ENCODE data around the gene RABEP1. TPM values are rescaled to one million over a fixed set of nuclear protein-coding genes. Genes with fewer than 3 reads are reported as not detected.

RABEP1 gene
- total RNA-seq, 1 experiment from 2014 or later = 21.8 TPM

DNA sequence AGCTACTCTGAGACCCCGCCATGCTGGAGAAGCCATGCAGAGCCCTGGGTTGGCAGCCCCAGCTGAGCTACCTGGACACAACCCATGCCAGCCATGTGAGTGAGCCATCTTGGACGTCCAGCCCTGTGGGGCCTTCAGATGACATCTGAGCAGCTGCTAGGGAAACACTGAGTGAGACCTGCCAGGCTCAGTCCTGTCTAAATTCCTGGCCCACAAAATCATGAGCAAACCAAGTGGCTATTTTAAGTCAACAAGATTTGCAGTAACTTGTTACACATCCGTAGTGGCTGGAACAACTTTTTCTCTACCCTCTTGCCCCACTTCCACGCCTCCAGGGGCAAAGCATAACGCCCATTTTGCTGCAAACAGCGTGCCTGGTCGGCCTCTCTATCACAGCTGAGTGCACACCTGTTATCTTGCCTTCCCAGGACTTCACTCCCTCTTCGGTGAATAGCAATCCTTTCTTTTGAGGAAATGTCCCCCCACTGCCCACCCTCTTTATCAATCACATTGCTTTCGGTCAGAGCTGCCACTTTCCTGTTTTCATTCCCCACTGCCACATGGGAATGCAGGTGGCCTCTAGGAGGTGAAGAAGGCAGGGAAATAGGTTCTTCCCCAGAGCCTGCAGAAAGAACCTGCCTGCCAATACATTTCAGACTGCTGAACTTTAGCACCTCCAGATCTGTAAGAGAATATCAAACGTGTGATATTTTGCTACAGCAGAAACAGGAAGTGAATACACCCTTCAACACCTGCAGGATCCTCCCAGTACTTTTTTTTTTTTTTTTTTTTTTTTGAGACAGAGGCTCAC lies 40.0 kb upstream of the RABEP1 start:
- no peaks in the 10 kb centered on the region for H3K9me3 Mint-ChIP-seq (ENCODE audit: unreplicated experiment)
- TF ChIP-seq, protein P1, sequence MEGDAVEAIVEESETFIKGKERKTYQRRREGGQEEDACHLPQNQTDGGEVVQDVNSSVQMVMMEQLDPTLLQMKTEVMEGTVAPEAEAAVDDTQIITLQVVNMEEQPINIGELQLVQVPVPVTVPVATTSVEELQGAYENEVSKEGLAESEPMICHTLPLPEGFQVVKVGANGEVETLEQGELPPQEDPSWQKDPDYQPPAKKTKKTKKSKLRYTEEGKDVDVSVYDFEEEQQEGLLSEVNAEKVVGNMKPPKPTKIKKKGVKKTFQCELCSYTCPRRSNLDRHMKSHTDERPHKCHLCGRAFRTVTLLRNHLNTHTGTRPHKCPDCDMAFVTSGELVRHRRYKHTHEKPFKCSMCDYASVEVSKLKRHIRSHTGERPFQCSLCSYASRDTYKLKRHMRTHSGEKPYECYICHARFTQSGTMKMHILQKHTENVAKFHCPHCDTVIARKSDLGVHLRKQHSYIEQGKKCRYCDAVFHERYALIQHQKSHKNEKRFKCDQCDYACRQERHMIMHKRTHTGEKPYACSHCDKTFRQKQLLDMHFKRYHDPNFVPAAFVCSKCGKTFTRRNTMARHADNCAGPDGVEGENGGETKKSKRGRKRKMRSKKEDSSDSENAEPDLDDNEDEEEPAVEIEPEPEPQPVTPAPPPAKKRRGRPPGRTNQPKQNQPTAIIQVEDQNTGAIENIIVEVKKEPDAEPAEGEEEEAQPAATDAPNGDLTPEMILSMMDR (IDR thresholded peaks at IDR 0.05; ENCODE audit: insufficient read depth in 1 of 2, low read depth in 1 of 2, low read length in 1 of 2, severe bottlenecking in 1 of 2, unreplicated experiment in 1 of 2) = no peak
- ChIA-PET CTCF (no interaction called here), POLR2A (interaction anchor here (0.5 kb wide), 1 partner anchor 50 kb away, joined by 3 read pairs; no protein-coding TSS in a partner anchor)
- no peaks in the 10 kb centered on the region for H3K4me1 Mint-ChIP-seq (ENCODE audit: low read depth, unreplicated experiment)
- no peaks in the 10 kb centered on the region for H3K36me3 Mint-ChIP-seq (ENCODE audit: insufficient read depth, unreplicated experiment)
- DNase-seq = no peak
- Histone ChIP-seq H3K4me3 (ENCODE audit: low read depth, low read length) (no peak overlapping the region), H3K4me1 (no peaks in the 10 kb centered on the region), H3K27me3 (replicated peaks; ENCODE audit: control insufficient read depth, insufficient read depth, low read length) (no peaks in the 10 kb centered on the region), H3K36me3 (ENCODE audit: control insufficient read depth, insufficient read depth, low read length) (no peaks in the 10 kb centered on the region), H3K9me3 (no peaks in the 10 kb centered on the region)
- no peak overlapping the region for H3K27ac Mint-ChIP-seq (ENCODE audit: unreplicated experiment)
- no peak overlapping the region for H3K4me3 Mint-ChIP-seq (ENCODE audit: unreplicated experiment)
- intact Hi-C loops (cut with micrococcal nuclease; ENCODE audit: unreplicated experiment) = no loop called here
- no peaks in the 10 kb centered on the region for H3K27me3 Mint-ChIP-seq (ENCODE audit: insufficient read depth, unreplicated experiment)
- BruUV-seq (replicated peaks) = no TSS peak

GRCh38 chr17:5247621-5248020 lies 34.5 kb upstream of the RABEP1 start:
- ChIA-PET POLR2A (no interaction called here), CTCF (no interaction called here)
- H3K9me3 Mint-ChIP-seq (ENCODE audit: unreplicated experiment) = no peaks in the 10 kb centered on the region
- H3K4me3 Mint-ChIP-seq (ENCODE audit: unreplicated experiment) = no peak overlapping the region
- Histone ChIP-seq H3K4me1 (no peaks in the 10 kb centered on the region), H3K9me3 (no peaks in the 10 kb centered on the region), H3K27me3 (replicated peaks; ENCODE audit: control insufficient read depth, insufficient read depth, low read length) (no peaks in the 10 kb centered on the region), H3K36me3 (ENCODE audit: control insufficient read depth, insufficient read depth, low read length) (no peaks in the 10 kb centered on the region), H3K4me3 (ENCODE audit: low read depth, low read length) (no peak overlapping the region)
- no peaks in the 10 kb centered on the region for H3K36me3 Mint-ChIP-seq (ENCODE audit: insufficient read depth, unreplicated experiment)
- intact Hi-C loops (cut with micrococcal nuclease; ENCODE audit: unreplicated experiment) = no loop called here
- BruUV-seq (replicated peaks) = no TSS peak
- no peak overlapping the region for H3K27ac Mint-ChIP-seq (ENCODE audit: unreplicated experiment)
- H3K4me1 Mint-ChIP-seq (ENCODE audit: low read depth, unreplicated experiment) = no peaks in the 10 kb centered on the region
- DNase-seq = no peak
- H3K27me3 Mint-ChIP-seq (ENCODE audit: insufficient read depth, unreplicated experiment) = no peaks in the 10 kb centered on the region
- TF ChIP-seq, protein P1 (IDR thresholded peaks at IDR 0.05; ENCODE audit: insufficient read depth in 1 of 2, low read depth in 1 of 2, low read length in 1 of 2, severe bottlenecking in 1 of 2, unreplicated experiment in 1 of 2) = no peak

DNA sequence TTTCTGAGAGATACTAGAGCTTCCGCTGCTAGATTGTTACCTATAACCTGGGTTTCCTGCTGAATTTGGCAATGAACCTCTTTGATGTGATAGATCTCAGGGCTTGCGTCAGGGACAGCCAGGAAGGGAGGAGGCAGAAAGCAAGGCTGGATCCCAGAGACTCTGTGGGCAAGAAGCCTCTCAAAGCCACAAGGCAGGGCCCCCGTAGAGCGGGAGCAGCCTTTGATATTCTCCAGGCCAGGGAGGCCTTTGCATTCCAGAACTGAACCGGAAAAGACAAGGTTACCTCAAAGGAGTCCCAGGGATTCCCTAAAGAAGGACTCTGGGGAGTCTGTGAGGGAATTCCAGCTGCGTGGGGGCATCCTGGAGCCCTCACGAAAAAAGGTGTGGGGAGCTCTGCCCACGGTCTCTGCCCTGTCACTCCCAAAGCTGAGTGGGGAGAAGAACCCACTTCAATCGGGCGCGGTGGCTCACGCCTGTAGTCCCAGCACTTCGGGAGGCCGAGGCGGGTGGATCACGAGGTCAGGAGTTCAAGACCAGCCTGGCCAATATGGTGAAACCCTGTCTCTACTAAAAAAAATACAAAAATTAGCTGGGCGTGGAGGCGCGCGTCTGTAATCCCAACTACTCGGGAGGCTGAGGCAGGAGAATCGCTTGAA lies 33.1 kb upstream of the RABEP1 start:
- TF ChIP-seq, protein P1 (IDR thresholded peaks at IDR 0.05; ENCODE audit: insufficient read depth in 1 of 2, low read depth in 1 of 2, low read length in 1 of 2, severe bottlenecking in 1 of 2, unreplicated experiment in 1 of 2) = no peak
- Mint-ChIP-seq H3K27ac (ENCODE audit: unreplicated experiment) (no peak overlapping the region), H3K36me3 (ENCODE audit: insufficient read depth, unreplicated experiment) (no peaks in the 10 kb centered on the region), H3K9me3 (ENCODE audit: unreplicated experiment) (no peaks in the 10 kb centered on the region), H3K4me1 (ENCODE audit: low read depth, unreplicated experiment) (no peaks in the 10 kb centered on the region), H3K27me3 (ENCODE audit: insufficient read depth, unreplicated experiment) (no peaks in the 10 kb centered on the region), H3K4me3 (ENCODE audit: unreplicated experiment) (no peak overlapping the region)
- Histone ChIP-seq H3K4me1 (no peaks in the 10 kb centered on the region), H3K4me3 (ENCODE audit: low read depth, low read length) (no peak overlapping the region), H3K27me3 (replicated peaks; ENCODE audit: control insufficient read depth, insufficient read depth, low read length) (no peaks in the 10 kb centered on the region), H3K36me3 (ENCODE audit: control insufficient read depth, insufficient read depth, low read length) (no peaks in the 10 kb centered on the region), H3K9me3 (no peaks in the 10 kb centered on the region)
- no TSS peak for BruUV-seq (replicated peaks)
- POLR2A ChIA-PET = no interaction called here
- intact Hi-C loops (cut with micrococcal nuclease; ENCODE audit: unreplicated experiment) = loop anchor here (1.0 kb wide), 1 partner anchor 58 kb away; no protein-coding TSS in a partner anchor
- no peak for DNase-seq
- CTCF ChIA-PET = interaction anchor here (1.1 kb wide), 1 partner anchor 194 kb away, joined by 5 read pairs; no protein-coding TSS in a partner anchor
